Activated CD8-positive, alpha-beta memory T cell treated with anti-CD3 and anti-CD28 coated beads for 1 hour (primary cell): ENCODE results near the gene GTF3C4.

Source experiments
- DNase-seq, 2 donors: peaks; one replicate each; pipeline ENCODE4 v3.0.0-alpha.2; 2020; ENCODE audit warnings: low read depth in 1 of 2; ENCODE audit errors: extremely low read depth in 1 of 2

GTF3C4 gene

GRCh38 chr9:132670457-132671391 is at the start of gene GTF3C4:
GTF3C4 (plus strand) TSS chr9:132670464; CDS start chr9:132670599, 135 bp downstream.
- DNase-seq: peak; percentile 13 to 35

- DNase-seq: no peak
These were observed 48.1 kb upstream of the GTF3C4 start for GRCh38 chr9:132622159-132622558.

- DNase-seq: no peak
These were observed 44.0 kb upstream of the GTF3C4 start for GRCh38 chr9:132626285-132626684.

GRCh38 chr9:132627106-132627505 is 43.2 kb upstream of the GTF3C4 start:
- DNase-seq: no peak

- no peak for DNase-seq
These were observed 42.7 kb upstream of the GTF3C4 start for GRCh38 chr9:132627594-132627993.

GRCh38 chr9:132628746-132629145 is 41.5 kb upstream of the GTF3C4 start:
- no peak for DNase-seq

- no peak for DNase-seq
These were observed 40.1 kb upstream of the GTF3C4 start for GRCh38 chr9:132630116-132630515.

- DNase-seq: no peak
These were observed 39.5 kb upstream of the GTF3C4 start for GRCh38 chr9:132630811-132631210.

- DNase-seq: no peak
These were observed 39.0 kb upstream of the GTF3C4 start for GRCh38 chr9:132631280-132631679.

GRCh38 chr9:132631685-132632084 is 38.6 kb upstream of the GTF3C4 start:
- DNase-seq: no peak

GRCh38 chr9:132632413-132633129 is 37.7 kb upstream of the GTF3C4 start:
- no peak for DNase-seq

GRCh38 chr9:132634327-132634726 is 35.9 kb upstream of the GTF3C4 start:
- DNase-seq: no peak

- DNase-seq: no peak
These were observed 32.9 kb upstream of the GTF3C4 start for GRCh38 chr9:132637351-132637750.

GRCh38 chr9:132637801-132638200 is 32.5 kb upstream of the GTF3C4 start:
- no peak for DNase-seq

GRCh38 chr9:132638240-132638639 is 32.0 kb upstream of the GTF3C4 start:
- DNase-seq: no peak

GRCh38 chr9:132639322-132639721 is 30.9 kb upstream of the GTF3C4 start:
- no peak for DNase-seq

GRCh38 chr9:132641216-132641615 is 29.0 kb upstream of the GTF3C4 start:
- no peak for DNase-seq

- DNase-seq: no peak
These were observed 26.0 kb upstream of the GTF3C4 start for GRCh38 chr9:132644251-132644650.

- DNase-seq: no peak
These were observed 25.0 kb upstream of the GTF3C4 start for GRCh38 chr9:132645306-132645705.

- no peak for DNase-seq
These were observed 24.6 kb upstream of the GTF3C4 start for GRCh38 chr9:132645711-132646110.

GRCh38 chr9:132646726-132647125 is 23.5 kb upstream of the GTF3C4 start:
- no peak for DNase-seq

GRCh38 chr9:132647355-132647754 is 22.9 kb upstream of the GTF3C4 start:
- DNase-seq: no peak
